Body of pancreas (tissue), 4 donors: ENCODE measurements around the gene IL17C. TPM values are rescaled to one million over a fixed set of nuclear protein-coding genes. Genes with fewer than 3 reads are reported as not detected.

Experiments
- ATAC-seq: fragments of 150-250 bp; one replicate; pipeline ENCODE4 v1.9.1; 2016
- DNase-seq, 4 donors: peaks; one replicate each; pipeline ENCODE4 v3.0.0-alpha.2; 2019
- H3K27ac ChIP-seq, 4 donors: fragments of 200-600 bp; sonication (generic); 1 replicate in 3 of 4; 2 replicates in 1 of 4; pipeline versions ENCODE4 v1.5.1 to v1.6.1; 2016 to 2019; ENCODE audit warnings: mild to moderate bottlenecking in 1 of 4, mixed read lengths in 1 of 4, moderate library complexity in 1 of 4
- H3K27me3 ChIP-seq, 2 donors: fragments of 200-600 bp; sonication (generic); one replicate each; pipeline ENCODE4 v1.6.0; 2016; ENCODE audit warnings: mild to moderate bottlenecking in 1 of 2
- H3K36me3 ChIP-seq, 2 donors: fragments of 200-600 bp; sonication (generic); replicated peaks in 1 of 2; 2 replicates each; pipeline ENCODE4 v1.5.1; 2016; ENCODE audit warnings: low read depth in 2 of 2; ENCODE audit not compliant: insufficient read depth in 1 of 2
- H3K4me1 ChIP-seq: fragments of 200-600 bp; sonication (generic); one replicate; pipeline ENCODE4 v1.6.0; 2016
- H3K4me3 ChIP-seq, 2 donors: fragments of 200-600 bp; sonication (generic); 1 replicate in 1 of 2; 2 replicates in 1 of 2; pipeline ENCODE4 v1.5.1; 2016 to 2019
- H3K9me3 ChIP-seq, 3 donors: fragments of 200-600 bp; sonication (generic); 1 replicate in 2 of 3; 2 replicates in 1 of 3; pipeline ENCODE4 v1.5.1; 2016
- CTCF ChIP-seq, 7 experiments: fragments of 450-650 bp in 4 of 7; fragments of 200-600 bp in 3 of 7; sonication (generic) in 3 of 7; IDR thresholded peaks; one replicate each; pipeline ENCODE4 v1.5.1; 2016 to 2019; ENCODE audit warnings: antibody characterized with exemption in 7 of 7
- POLR2A ChIP-seq, 3 donors: fragments of 450-650 bp; IDR thresholded peaks; one replicate each; pipeline ENCODE4 v1.6.1; 2016; ENCODE audit warnings: antibody characterized with exemption in 3 of 3, mild to moderate bottlenecking in 2 of 3
- WGBS, 2 donors: methylation state at CpG; one replicate each; pipeline ENCODE4 v1.1.5; 2017; 5-methylcytosine and 5-hydroxymethylcytosine counted together
- intact Hi-C: fragments of 100-400 bp; cut with DNase I; formaldehyde crosslinking; loops from one replicate; pipeline ENCODE4 v1.15.1; 2023
- total RNA-seq, 2 donors: library from RNA; depleted of rRNA; stranded (reverse); fragments of >200 nt; gene quantifications; one replicate each; pipeline ENCODE4 v1.1.0, GENCODE V29; 2016

The IL17C gene
- total RNA-seq, 2 donors from 2014 or later = not detected

- intact Hi-C loops = no loop called here
- DNase-seq (no peak), ATAC-seq (no peak)
- H3K9me3 ChIP-seq = no peaks in the 10 kb centered on the region
- no peak overlapping the region for H3K4me3 ChIP-seq
- TF ChIP-seq POLR2A (IDR thresholded peaks at IDR 0.05) (no peak), CTCF (IDR thresholded peaks at IDR 0.05) (no peak)
- H3K27me3 ChIP-seq = no peaks in the 10 kb centered on the region
- no peak overlapping the region for H3K27ac ChIP-seq
- WGBS, 2 donors = 89 to 94% methylated on average over 8 to 12 of the region's 18 CpGs
- peaks cover 8 to 24% of the 10 kb centered on the region in 2 donors for H3K36me3 ChIP-seq
- H3K4me1 ChIP-seq = no peaks in the 10 kb centered on the region
Measured at GRCh38 chr16:88624481-88624880, 13.9 kb upstream of the IL17C start.

GRCh38 chr16:88624977-88625576 lies 13.3 kb upstream of the IL17C start:
- H3K9me3 ChIP-seq = no peaks in the 10 kb centered on the region
- DNase-seq (no peak), ATAC-seq (no peak)
- no peaks in the 10 kb centered on the region for H3K27me3 ChIP-seq
- no peak overlapping the region for H3K4me3 ChIP-seq
- TF ChIP-seq POLR2A (IDR thresholded peaks at IDR 0.05) (no peak), CTCF (IDR thresholded peaks at IDR 0.05) (no peak)
- intact Hi-C loops = no loop called here
- H3K36me3 ChIP-seq = peaks cover 8 to 27% of the 10 kb centered on the region in 2 donors
- no peaks in the 10 kb centered on the region for H3K4me1 ChIP-seq
- 85 to 86% methylated on average over 12 to 17 of the region's 17 CpGs for WGBS, 2 donors
- no peak overlapping the region for H3K27ac ChIP-seq

GRCh38 chr16:88626646-88627045 lies 11.7 kb upstream of the IL17C start:
- Histone ChIP-seq H3K4me1 (no peaks in the 10 kb centered on the region), H3K4me3 (no peak overlapping the region), H3K27ac (no peak overlapping the region), H3K27me3 (no peaks in the 10 kb centered on the region), H3K9me3 (no peaks in the 10 kb centered on the region), H3K36me3 (peaks cover 8 to 39% of the 10 kb centered on the region in 2 donors)
- intact Hi-C loops = no loop called here
- DNase-seq = no peak
- WGBS, 2 donors = 94 to 97% methylated on average over 9 of the region's 9 CpGs
- no peak for ATAC-seq
- TF ChIP-seq CTCF (IDR thresholded peaks at IDR 0.05) (no peak), POLR2A (IDR thresholded peaks at IDR 0.05) (no peak)

- 93 to 99% methylated on average over 17 to 27 of the region's 27 CpGs for WGBS, 2 donors
- Histone ChIP-seq H3K27me3 (no peaks in the 10 kb centered on the region), H3K4me3 (no peak overlapping the region), H3K27ac (no peak overlapping the region), H3K4me1 (no peaks in the 10 kb centered on the region), H3K36me3 (peaks cover 8 to 38% of the 10 kb centered on the region in 2 donors), H3K9me3 (no peaks in the 10 kb centered on the region)
- ATAC-seq = no peak
- intact Hi-C loops = no loop called here
- TF ChIP-seq CTCF (IDR thresholded peaks at IDR 0.05) (no peak), POLR2A (IDR thresholded peaks at IDR 0.05) (no peak)
- no peak for DNase-seq
Measured at GRCh38 chr16:88627531-88628411, 10.6 kb upstream of the IL17C start.
